Measurements from ENCODE around the gene RPN2.

DNA sequence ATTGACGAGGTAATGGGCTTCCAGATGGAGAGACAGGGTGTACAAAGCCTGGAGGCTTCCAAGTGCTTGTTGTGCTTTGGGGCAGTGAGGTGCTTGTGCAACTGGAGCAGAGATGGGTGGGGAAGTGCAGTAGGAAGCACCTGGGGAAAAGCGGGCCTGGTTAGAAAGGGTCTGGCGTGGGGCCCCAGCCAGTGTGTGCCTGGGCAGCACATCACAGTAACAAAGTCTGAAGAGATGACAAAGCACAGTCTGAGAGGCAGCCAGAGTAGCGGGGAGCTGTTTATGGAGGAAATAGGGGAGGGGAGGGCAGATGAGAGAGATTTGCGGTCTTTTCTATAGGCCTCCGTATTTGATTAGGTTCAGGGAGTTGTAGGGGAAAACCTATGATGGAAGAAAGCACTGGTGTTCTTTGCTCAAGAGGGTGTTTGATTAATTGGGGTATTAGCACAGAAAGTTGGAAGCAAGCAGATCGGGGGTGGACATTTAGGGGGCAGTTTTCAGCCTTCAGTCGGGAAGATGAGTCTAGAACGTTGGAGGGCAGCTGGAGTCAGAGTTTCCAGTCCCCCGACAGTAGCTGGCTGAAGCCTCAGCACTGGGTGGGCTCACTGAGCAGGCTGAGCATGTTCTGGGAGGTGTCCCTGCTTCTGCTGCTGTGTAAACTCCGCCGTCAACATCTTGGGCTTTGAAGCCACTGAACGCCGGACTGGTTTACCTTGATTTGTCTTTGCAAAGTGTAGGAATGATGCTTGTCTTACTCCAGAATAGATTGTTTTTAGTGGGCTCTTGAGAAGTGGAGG lies 15.7 kb downstream of the RPN2 start:
- TF ChIP-seq, protein P1, sequence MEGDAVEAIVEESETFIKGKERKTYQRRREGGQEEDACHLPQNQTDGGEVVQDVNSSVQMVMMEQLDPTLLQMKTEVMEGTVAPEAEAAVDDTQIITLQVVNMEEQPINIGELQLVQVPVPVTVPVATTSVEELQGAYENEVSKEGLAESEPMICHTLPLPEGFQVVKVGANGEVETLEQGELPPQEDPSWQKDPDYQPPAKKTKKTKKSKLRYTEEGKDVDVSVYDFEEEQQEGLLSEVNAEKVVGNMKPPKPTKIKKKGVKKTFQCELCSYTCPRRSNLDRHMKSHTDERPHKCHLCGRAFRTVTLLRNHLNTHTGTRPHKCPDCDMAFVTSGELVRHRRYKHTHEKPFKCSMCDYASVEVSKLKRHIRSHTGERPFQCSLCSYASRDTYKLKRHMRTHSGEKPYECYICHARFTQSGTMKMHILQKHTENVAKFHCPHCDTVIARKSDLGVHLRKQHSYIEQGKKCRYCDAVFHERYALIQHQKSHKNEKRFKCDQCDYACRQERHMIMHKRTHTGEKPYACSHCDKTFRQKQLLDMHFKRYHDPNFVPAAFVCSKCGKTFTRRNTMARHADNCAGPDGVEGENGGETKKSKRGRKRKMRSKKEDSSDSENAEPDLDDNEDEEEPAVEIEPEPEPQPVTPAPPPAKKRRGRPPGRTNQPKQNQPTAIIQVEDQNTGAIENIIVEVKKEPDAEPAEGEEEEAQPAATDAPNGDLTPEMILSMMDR (conservative IDR thresholded peaks at IDR 0.05) = no peak
- no peak for TF ChIP-seq EZH2 (IDR thresholded peaks at IDR 0.05; ENCODE audit: low read depth)
